ENCODE data around the gene MYO6. TPM values are rescaled to one million over a fixed set of nuclear protein-coding genes. Genes with fewer than 3 reads are reported as not detected.

The MYO6 gene
- total and polyA plus RNA-seq, 12 donors = 11.1 to 27.1 (median 16.2) TPM

DNA sequence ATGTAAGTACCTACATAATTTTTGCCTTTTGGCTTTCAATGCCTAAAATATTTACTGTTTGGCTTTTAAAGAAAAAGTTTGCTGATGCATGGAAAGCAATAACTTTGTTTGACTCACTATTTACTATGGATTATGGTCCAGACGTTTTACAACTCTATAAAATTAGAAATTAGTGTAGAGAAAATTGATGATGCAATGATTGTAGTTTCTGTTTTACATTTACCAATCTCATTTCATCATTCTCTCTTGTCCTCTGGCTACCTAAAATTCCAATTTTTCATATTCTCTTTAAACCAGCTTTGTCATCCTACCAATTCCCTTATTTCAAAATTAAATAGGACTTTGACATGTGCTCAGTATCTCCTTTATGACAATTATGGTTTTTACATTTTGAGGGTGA, 192.5 kb downstream of the MYO6 start:
- intact Hi-C loops (cut with DNase I) = no loop called here
- H3K36me3 ChIP-seq (replicated peaks in 1 of 2) = no peaks in the 10 kb centered on the region

DNA sequence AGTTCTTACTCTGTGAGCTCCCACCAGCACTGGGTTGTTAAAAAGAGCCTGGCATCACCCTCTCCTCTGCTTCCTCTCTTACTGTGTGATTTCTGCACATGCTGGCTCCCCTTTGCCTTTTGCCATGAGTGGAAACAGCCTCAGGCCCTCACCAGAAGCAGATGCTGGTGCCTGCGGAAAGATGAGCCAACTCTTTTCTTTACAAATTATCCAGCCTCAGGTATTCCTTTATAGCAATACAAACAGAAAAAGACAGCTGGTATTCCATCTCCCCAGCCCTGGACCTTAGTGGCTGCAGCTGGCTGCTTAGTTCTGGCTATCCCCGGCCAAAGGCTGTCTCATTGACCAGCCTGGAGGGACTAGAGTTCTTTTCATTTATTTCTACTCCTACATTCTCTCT, 194.3 kb downstream of the MYO6 start:
- DNase-seq = no peak
- no peak overlapping the region for H3K4me3 ChIP-seq
- intact Hi-C loops (cut with DNase I) = no loop called here
- H3K9me3 ChIP-seq (replicated peaks in 1 of 3) = no peaks in the 10 kb centered on the region
- no peaks in the 10 kb centered on the region for H3K27me3 ChIP-seq
- no peak overlapping the region for H3K27ac ChIP-seq
- no peaks in the 10 kb centered on the region for H3K4me1 ChIP-seq (replicated peaks in 1 of 2)
- TF ChIP-seq POLR2A (IDR thresholded peaks at IDR 0.05) = no peak
- TF ChIP-seq, protein P1, sequence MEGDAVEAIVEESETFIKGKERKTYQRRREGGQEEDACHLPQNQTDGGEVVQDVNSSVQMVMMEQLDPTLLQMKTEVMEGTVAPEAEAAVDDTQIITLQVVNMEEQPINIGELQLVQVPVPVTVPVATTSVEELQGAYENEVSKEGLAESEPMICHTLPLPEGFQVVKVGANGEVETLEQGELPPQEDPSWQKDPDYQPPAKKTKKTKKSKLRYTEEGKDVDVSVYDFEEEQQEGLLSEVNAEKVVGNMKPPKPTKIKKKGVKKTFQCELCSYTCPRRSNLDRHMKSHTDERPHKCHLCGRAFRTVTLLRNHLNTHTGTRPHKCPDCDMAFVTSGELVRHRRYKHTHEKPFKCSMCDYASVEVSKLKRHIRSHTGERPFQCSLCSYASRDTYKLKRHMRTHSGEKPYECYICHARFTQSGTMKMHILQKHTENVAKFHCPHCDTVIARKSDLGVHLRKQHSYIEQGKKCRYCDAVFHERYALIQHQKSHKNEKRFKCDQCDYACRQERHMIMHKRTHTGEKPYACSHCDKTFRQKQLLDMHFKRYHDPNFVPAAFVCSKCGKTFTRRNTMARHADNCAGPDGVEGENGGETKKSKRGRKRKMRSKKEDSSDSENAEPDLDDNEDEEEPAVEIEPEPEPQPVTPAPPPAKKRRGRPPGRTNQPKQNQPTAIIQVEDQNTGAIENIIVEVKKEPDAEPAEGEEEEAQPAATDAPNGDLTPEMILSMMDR (IDR thresholded peaks at IDR 0.05) = no peak
- WGBS, 4 donors = 67 to 87% (median 78%) methylated on average over 2 of the region's 2 CpGs
- no peaks in the 10 kb centered on the region for H3K36me3 ChIP-seq (replicated peaks in 1 of 2)

More for the DNA sequence above, 192.5 kb downstream of the MYO6 start:
- 24 to 43% (median 28%) methylated on average over 1 of the region's 1 CpG for WGBS, 4 donors
- Histone ChIP-seq H3K27me3 (no peaks in the 10 kb centered on the region), H3K4me1 (replicated peaks in 1 of 2) (no peaks in the 10 kb centered on the region), H3K27ac (no peak overlapping the region), H3K9me3 (replicated peaks in 1 of 3) (no peaks in the 10 kb centered on the region), H3K4me3 (no peak overlapping the region)
- no peak for TF ChIP-seq POLR2A (IDR thresholded peaks at IDR 0.05)
- TF ChIP-seq, protein P1 (IDR thresholded peaks at IDR 0.05) = no peak
- no peak for DNase-seq

DNA sequence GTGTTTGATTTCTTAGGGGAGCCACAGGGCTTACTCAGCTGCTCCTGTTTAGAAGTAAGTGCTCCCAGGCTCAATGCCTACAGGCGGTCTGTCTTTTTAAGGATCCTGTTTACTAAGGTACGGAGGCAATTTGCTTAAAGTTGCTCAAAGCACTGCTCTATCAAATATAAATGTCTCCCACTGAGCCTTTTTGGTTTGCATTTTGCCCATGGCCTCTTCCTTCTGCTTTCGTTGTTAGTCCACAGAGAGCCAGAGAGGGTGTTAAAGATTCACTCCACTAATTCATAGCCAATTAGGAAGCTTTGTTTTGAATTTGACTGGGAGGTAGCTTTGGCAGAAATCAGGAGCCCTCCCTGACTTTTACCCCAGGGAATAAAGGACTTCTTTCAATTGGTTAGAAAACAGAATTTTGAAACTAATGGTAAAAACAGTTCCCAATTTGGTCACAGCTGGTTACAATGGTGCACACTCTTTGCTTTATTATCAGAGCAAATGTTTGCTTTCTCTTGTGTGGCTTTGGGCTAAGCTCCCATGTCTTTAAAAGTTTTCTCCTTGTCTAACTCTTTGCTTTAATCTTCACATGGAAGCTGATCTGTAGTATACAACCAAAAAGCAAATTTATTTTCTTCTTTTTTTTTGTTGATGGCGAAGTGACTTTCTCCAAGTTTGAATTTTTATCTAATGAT, 197.2 kb downstream of the MYO6 start:
- no peaks in the 10 kb centered on the region for H3K36me3 ChIP-seq (replicated peaks in 1 of 2)
- no peaks in the 10 kb centered on the region for H3K27me3 ChIP-seq
- no peak overlapping the region for H3K27ac ChIP-seq
- H3K4me1 ChIP-seq (replicated peaks in 1 of 2) = no peaks in the 10 kb centered on the region
- TF ChIP-seq, protein P1 (IDR thresholded peaks at IDR 0.05) = no peak
- no peak for TF ChIP-seq POLR2A (IDR thresholded peaks at IDR 0.05)
- 52 to 69% (median 60%) methylated on average over 4 of the region's 4 CpGs for WGBS, 4 donors
- no peak for DNase-seq
- no peak overlapping the region for H3K4me3 ChIP-seq
- intact Hi-C loops (cut with DNase I) = no loop called here
- H3K9me3 ChIP-seq (replicated peaks in 1 of 3) = no peaks in the 10 kb centered on the region

DNA sequence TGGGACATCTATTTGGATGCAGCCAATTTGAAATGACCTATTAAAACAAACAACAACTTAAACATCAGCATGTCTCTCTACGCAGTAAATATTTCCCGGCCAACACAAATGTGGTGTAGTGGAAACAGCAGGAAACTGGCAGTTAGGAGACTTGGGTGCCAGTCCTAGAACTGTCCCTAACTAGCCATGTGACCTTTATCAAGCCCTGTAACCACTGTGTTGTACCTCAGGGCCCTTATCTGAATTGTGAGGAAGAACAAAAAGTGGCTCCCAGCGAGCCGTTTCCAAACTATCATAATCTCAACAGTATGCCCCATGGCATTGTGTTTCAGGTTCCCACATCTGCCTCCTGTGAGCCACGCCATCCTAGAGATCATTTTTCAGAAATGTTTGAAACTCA, 198.9 kb downstream of the MYO6 start:
- DNase-seq = no peak
- Histone ChIP-seq H3K9me3 (replicated peaks in 1 of 3) (no peaks in the 10 kb centered on the region), H3K4me3 (no peak overlapping the region), H3K4me1 (replicated peaks in 1 of 2) (no peaks in the 10 kb centered on the region), H3K27me3 (no peaks in the 10 kb centered on the region), H3K27ac (no peak overlapping the region), H3K36me3 (replicated peaks in 1 of 2) (no peaks in the 10 kb centered on the region)
- 78 to 87% (median 83%) methylated on average over 5 of the region's 5 CpGs for WGBS, 4 donors
- TF ChIP-seq, protein P1 (IDR thresholded peaks at IDR 0.05) = no peak
- no peak for TF ChIP-seq POLR2A (IDR thresholded peaks at IDR 0.05)
- intact Hi-C loops (cut with DNase I) = no loop called here

Data from adrenal gland (tissue), 12 donors.